Fibroblast of lung (primary cell): Measurements from ENCODE around the gene OR2B2. TPM values are rescaled to one million over a fixed set of nuclear protein-coding genes. Genes with fewer than 3 reads are reported as not detected.

ENCODE experiments used
- DNase-seq, 2 donors: peaks; one replicate each; pipeline versions ENCODE4 v3.0.0 to v3.0.0-alpha.2; 2010; ENCODE audit warnings: low read depth in 2 of 2
- H2AFZ ChIP-seq: 2 replicates; pipeline ENCODE4 v1.5.1; 2012; ENCODE audit warnings: low read length, control low read depth, inconsistent platforms
- H3K27ac ChIP-seq: 2 replicates; pipeline ENCODE4 v1.5.1; 2011; ENCODE audit warnings: low read length, control low read depth; ENCODE audit not compliant: insufficient read depth
- H3K27me3 ChIP-seq: 2 replicates; pipeline ENCODE4 v1.5.1; 2011; ENCODE audit warnings: mild to moderate bottlenecking, low read length; ENCODE audit not compliant: control insufficient read depth, insufficient read depth
- H3K36me3 ChIP-seq: 2 replicates; pipeline ENCODE4 v1.5.1; 2011; ENCODE audit warnings: low read length; ENCODE audit not compliant: control insufficient read depth, insufficient read depth
- H3K4me1 ChIP-seq: 2 replicates; pipeline ENCODE4 v1.5.1; 2011; ENCODE audit warnings: low read length; ENCODE audit not compliant: control insufficient read depth, insufficient read depth; ENCODE audit errors: extremely low read depth
- H3K4me2 ChIP-seq: 2 replicates; pipeline ENCODE4 v1.5.1; 2011; ENCODE audit warnings: low read length, control low read depth; ENCODE audit not compliant: insufficient read depth; ENCODE audit errors: extremely low read depth
- H3K4me3 ChIP-seq, 4 experiments: fragments of 200-600 bp in 1 of 4; sonication (generic) in 1 of 4; replicated peaks in 1 of 4; 2 replicates each; pipeline ENCODE4 v1.5.1; 2011 to 2016; ENCODE audit warnings: low read length in 4 of 4, low read depth in 3 of 4, mild to moderate bottlenecking in 3 of 4, control low read depth in 2 of 4, inconsistent platforms in 1 of 4, mixed read lengths in 1 of 4; ENCODE audit not compliant: insufficient read depth in 1 of 4; ENCODE audit errors: control extremely low read depth in 1 of 4
- H3K79me2 ChIP-seq: 2 replicates; pipeline ENCODE4 v1.5.1; 2012; ENCODE audit warnings: mild to moderate bottlenecking, low read length, inconsistent platforms; ENCODE audit not compliant: control insufficient read depth, insufficient read depth
- H3K9ac ChIP-seq: 2 replicates; pipeline ENCODE4 v1.5.1; 2011; ENCODE audit warnings: mild to moderate bottlenecking, low read length, control low read depth; ENCODE audit not compliant: insufficient read depth
- H3K9me3 ChIP-seq: 2 replicates; pipeline ENCODE4 v1.5.1; 2012; ENCODE audit warnings: low read depth, low read length; ENCODE audit not compliant: control insufficient read depth, insufficient read depth
- H4K20me1 ChIP-seq: 2 replicates; pipeline ENCODE4 v1.5.1; 2011; ENCODE audit warnings: low read length; ENCODE audit not compliant: control insufficient read depth, insufficient read depth; ENCODE audit errors: extremely low read depth
- CTCF ChIP-seq, 2 donors: IDR thresholded peaks in 1 of 2; conservative IDR thresholded peaks in 1 of 2; 1 replicate in 1 of 2; 2 replicates in 1 of 2; pipeline ENCODE4 v1.5.1; 2011 to 2012; ENCODE audit warnings: low read length in 2 of 2, control low read depth in 1 of 2, inconsistent platforms in 1 of 2, low read depth in 1 of 2, mild to moderate bottlenecking in 1 of 2
- EZH2 ChIP-seq: IDR thresholded peaks from 2 replicates; pipeline ENCODE4 v1.5.1; 2012; ENCODE audit warnings: low read length, control low read depth, mild to moderate bottlenecking; ENCODE audit errors: missing control alignments
- polyA plus RNA-seq, 2 donors: library from polyadenylated mRNA; depleted of rRNA in 1 of 2; stranded (reverse) in 1 of 2; unstranded in 1 of 2; fragments of >200 nt; gene quantifications; 2 replicates each; pipeline ENCODE4 v1.2.1, GENCODE V29; 2011 to 2012; ENCODE audit warnings: missing spikeins in 1 of 2
- total RNA-seq: library from RNA; depleted of rRNA; stranded (reverse); fragments of >200 nt; gene quantifications from 2 replicates; pipeline ENCODE4 v1.2.1, GENCODE V29; 2014

OR2B2 gene
- total and polyA plus RNA-seq, 2 donors (not counting 1 experiment from before 2014, with no cell fraction given) = not detected

- Histone ChIP-seq H3K79me2 (no peaks in the 10 kb centered on the region), H3K27ac (no peak overlapping the region), H3K27me3 (no peaks in the 10 kb centered on the region), H3K9me3 (no peaks in the 10 kb centered on the region), H3K4me1 (no peaks in the 10 kb centered on the region), H3K36me3 (no peaks in the 10 kb centered on the region), H3K9ac (no peak overlapping the region), H4K20me1 (no peaks in the 10 kb centered on the region), H3K4me3 (no peak overlapping the region), H2AFZ (no peak overlapping the region), H3K4me2 (no peak overlapping the region)
- peak in 1 of 2 donors; percentile 6 for DNase-seq
- TF ChIP-seq CTCF (conservative IDR thresholded peaks at IDR 0.05 in 1 of 2, IDR thresholded peaks at IDR 0.05 in 1 of 2; ENCODE audit: low read depth in 1 of 2, low read length in 2 of 2) (no peak), EZH2 (no peak)
These were observed 49.7 kb downstream of the OR2B2 start for GRCh38 chr6:27862396-27863066.

- no peaks in the 10 kb centered on the region for H3K4me1 ChIP-seq
- no peaks in the 10 kb centered on the region for H3K79me2 ChIP-seq
- no peaks in the 10 kb centered on the region for H3K36me3 ChIP-seq
- H3K9me3 ChIP-seq = no peaks in the 10 kb centered on the region
- H3K9ac ChIP-seq = no peak overlapping the region
- TF ChIP-seq EZH2 = no peak
- TF ChIP-seq CTCF (conservative IDR thresholded peaks at IDR 0.05 in 1 of 2, IDR thresholded peaks at IDR 0.05 in 1 of 2; ENCODE audit: low read depth in 1 of 2, low read length in 2 of 2) = no peak
- H3K4me3 ChIP-seq = no peak overlapping the region
- DNase-seq = no peak
- no peaks in the 10 kb centered on the region for H4K20me1 ChIP-seq
- no peak overlapping the region for H3K27ac ChIP-seq
- H3K27me3 ChIP-seq = no peaks in the 10 kb centered on the region
- no peak overlapping the region for H3K4me2 ChIP-seq
- H2AFZ ChIP-seq = no peak overlapping the region
These were observed 50.3 kb downstream of the OR2B2 start for GRCh38 chr6:27861861-27862260.

GRCh38 chr6:27861276-27861840, 50.8 kb downstream of the OR2B2 start:
- no peaks in the 10 kb centered on the region for H3K36me3 ChIP-seq
- DNase-seq = no peak
- no peak for TF ChIP-seq EZH2
- TF ChIP-seq CTCF (conservative IDR thresholded peaks at IDR 0.05 in 1 of 2, IDR thresholded peaks at IDR 0.05 in 1 of 2; ENCODE audit: low read depth in 1 of 2, low read length in 2 of 2) = no peak

More at GRCh38 chr6:27861276-27861840, 50.8 kb downstream of the OR2B2 start:
- Histone ChIP-seq H4K20me1 (no peaks in the 10 kb centered on the region), H3K4me2 (no peak overlapping the region), H3K27ac (no peak overlapping the region), H3K4me3 (no peak overlapping the region), H2AFZ (no peak overlapping the region), H3K9ac (no peak overlapping the region), H3K79me2 (no peaks in the 10 kb centered on the region), H3K9me3 (no peaks in the 10 kb centered on the region), H3K4me1 (no peaks in the 10 kb centered on the region), H3K27me3 (no peaks in the 10 kb centered on the region)

Other genes starting within 250 kb of the OR2B2 start
- 0.17 TPM in 1 of 2 replicates, not detected in the other for gene OR2B6, start 44.8 kb upstream of the OR2B2 start, total RNA-seq
- gene OR2B6, start 44.8 kb upstream of the OR2B2 start, polyA plus RNA-seq = not detected in 2 replicates
- 0.33 and 0.51 TPM in 2 replicates for gene ZNF165, start 168.2 kb upstream of the OR2B2 start, total RNA-seq
- gene ZNF165, start 168.2 kb upstream of the OR2B2 start, polyA plus RNA-seq = 0.14 and 0.23 TPM in 2 replicates
- 5.9 and 6.6 TPM in 2 replicates for gene ZSCAN16, start 212.2 kb upstream of the OR2B2 start, total RNA-seq
- 2.0 and 2.7 TPM in 2 replicates for gene ZSCAN16, start 212.2 kb upstream of the OR2B2 start, polyA plus RNA-seq
- gene ZKSCAN8, start 229.5 kb upstream of the OR2B2 start, total RNA-seq = 16.2 and 21.6 TPM in 2 replicates
- 10.2 and 13.4 TPM in 2 replicates for gene ZKSCAN8, start 229.5 kb upstream of the OR2B2 start, polyA plus RNA-seq